ENCODE measurements around the gene PGLYRP4. TPM values are rescaled to one million over a fixed set of nuclear protein-coding genes. Genes with fewer than 3 reads are reported as not detected.

PGLYRP4 gene
- total and polyA plus RNA-seq, 2 of the 4 experiments (the other 2 are of a cell fraction): not detected

- no peak for TF ChIP-seq MXI1 (IDR thresholded peaks at IDR 0.05; ENCODE audit: borderline replicate concordance, low read depth, low read length)
Measured at GRCh38 chr1:153364766-153365666, 16.4 kb upstream of the PGLYRP4 start (continued).

GRCh38 chr1:153364156-153364555, 15.5 kb upstream of the PGLYRP4 start:
- BruUV-seq (replicated peaks): no TSS peak
- DNase-seq: no peak
- Histone ChIP-seq H3K4me1 (ENCODE audit: control insufficient read depth, insufficient read depth, low read length) (no peaks in the 10 kb centered on the region), H2AK5ac (ENCODE audit: low read depth, low read length) (no peak overlapping the region), H3K27me3 (ENCODE audit: control insufficient read depth, insufficient read depth, low read length) (peaks cover 6% of the 10 kb centered on the region), H3K4me3 (ENCODE audit: insufficient read depth, low read depth, low read length) (no peak overlapping the region), H4K20me1 (ENCODE audit: insufficient read depth, low read length) (no peaks in the 10 kb centered on the region), H3K23ac (ENCODE audit: low read depth, low read length) (no peak overlapping the region), H2BK120ac (ENCODE audit: low read depth, low read length) (no peak overlapping the region), H2BK5ac (ENCODE audit: low read depth, low read length, poor library complexity, severe bottlenecking) (no peak overlapping the region), H4K8ac (ENCODE audit: low read depth in 2 of 2, low read length in 2 of 2) (no peak overlapping the region), H3K18ac (ENCODE audit: low read depth, low read length) (no peak overlapping the region), H3K27ac (ENCODE audit: insufficient read depth, low read length) (no peak overlapping the region), H2AK9ac (replicated peaks; ENCODE audit: low read depth, low read length, poor library complexity) (no peak overlapping the region), H4K91ac (ENCODE audit: insufficient read depth, low read depth, low read length) (no peak overlapping the region), H2BK20ac (ENCODE audit: low read depth, low read length) (no peak overlapping the region), H3K56ac (ENCODE audit: extremely low read depth, insufficient read depth, low read length) (no peak overlapping the region), H2BK15ac (ENCODE audit: low read depth, low read length) (no peak overlapping the region), H2AFZ (replicated peaks; ENCODE audit: low read length, poor library complexity) (no peak overlapping the region), H3K9me3 (ENCODE audit: control insufficient read depth, insufficient read depth, low read length) (no peaks in the 10 kb centered on the region), H3K4ac (ENCODE audit: low read depth, low read length) (no peak overlapping the region), H3K79me1 (ENCODE audit: low read depth in 1 of 2, low read length in 2 of 2) (no peaks in the 10 kb centered on the region), H3K9me1 (ENCODE audit: insufficient read depth, low read length) (no peaks in the 10 kb centered on the region), H3K9ac (ENCODE audit: low read depth, low read length) (no peak overlapping the region), H3K4me2 (ENCODE audit: low read depth, low read length) (no peak overlapping the region), H4K5ac (ENCODE audit: low read depth, low read length) (no peak overlapping the region), H3K14ac (replicated peaks; ENCODE audit: low read depth, low read length) (no peak overlapping the region), H3K36me3 (ENCODE audit: control insufficient read depth, insufficient read depth, low read length) (no peaks in the 10 kb centered on the region)
- TF ChIP-seq RFX5 (IDR thresholded peaks at IDR 0.05; ENCODE audit: low read depth, low read length) (no peak), MAZ (IDR thresholded peaks at IDR 0.05; ENCODE audit: borderline replicate concordance, low read depth, low read length) (no peak), CHD1 (IDR thresholded peaks at IDR 0.05; ENCODE audit: low read depth, low read length) (no peak), POLR2A (IDR thresholded peaks at IDR 0.05; ENCODE audit: low read depth, low read length) (no peak)
- TF ChIP-seq, protein P1, sequence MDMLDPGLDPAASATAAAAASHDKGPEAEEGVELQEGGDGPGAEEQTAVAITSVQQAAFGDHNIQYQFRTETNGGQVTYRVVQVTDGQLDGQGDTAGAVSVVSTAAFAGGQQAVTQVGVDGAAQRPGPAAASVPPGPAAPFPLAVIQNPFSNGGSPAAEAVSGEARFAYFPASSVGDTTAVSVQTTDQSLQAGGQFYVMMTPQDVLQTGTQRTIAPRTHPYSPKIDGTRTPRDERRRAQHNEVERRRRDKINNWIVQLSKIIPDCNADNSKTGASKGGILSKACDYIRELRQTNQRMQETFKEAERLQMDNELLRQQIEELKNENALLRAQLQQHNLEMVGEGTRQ (IDR thresholded peaks at IDR 0.05; ENCODE audit: low read depth, low read length): no peak
- ChIA-PET POLR2A (ENCODE audit: unreplicated experiment) (no interaction called here), CTCF (no interaction called here)
- no peak for ATAC-seq (ENCODE audit: low read depth)
- dilution Hi-C loops (cut with HindIII; ENCODE audit: low sequenced_read_pairs, unreplicated experiment) (no loop called here), intact Hi-C loops (cut with micrococcal nuclease) (no loop called here), in situ Hi-C loops (cut with MboI; ENCODE audit: low sequenced_read_pairs) (no loop called here)
